VCaP (cell line): ENCODE data around the gene EPB41L1.

ENCODE experiments used
- H3K27ac ChIP-seq: fragments of 450-650 bp; 2 replicates; pipeline ENCODE4 v1.5.1; 2017
- CTCF ChIP-seq: fragments of 450-650 bp; conservative IDR thresholded peaks from 2 replicates; pipeline ENCODE4 v1.5.1; 2017; ENCODE audit warnings: mild to moderate bottlenecking, moderate library complexity

Gene EPB41L1

GRCh38 chr20:36126836-36127527, 27.6 kb upstream of the EPB41L1 start:
- no peak for TF ChIP-seq CTCF
- no peak overlapping the region for H3K27ac ChIP-seq

GRCh38 chr20:36128463-36129159, 25.9 kb upstream of the EPB41L1 start:
- no peak for TF ChIP-seq CTCF
- no peak overlapping the region for H3K27ac ChIP-seq

- TF ChIP-seq CTCF, result no peak
- no peak overlapping the region for H3K27ac ChIP-seq
These were observed 25.4 kb upstream of the EPB41L1 start for GRCh38 chr20:36129160-36129543.

GRCh38 chr20:36130390-36130789, 24.1 kb upstream of the EPB41L1 start:
- no peak for TF ChIP-seq CTCF

GRCh38 chr20:36132802-36133211, 21.7 kb upstream of the EPB41L1 start:
- H3K27ac ChIP-seq, result no peak overlapping the region
- no peak for TF ChIP-seq CTCF

More at GRCh38 chr20:36130390-36130789, 24.1 kb upstream of the EPB41L1 start:
- no peak overlapping the region for H3K27ac ChIP-seq

- H3K27ac ChIP-seq, result no peak overlapping the region
- no peak for TF ChIP-seq CTCF
These were observed 20.7 kb upstream of the EPB41L1 start for GRCh38 chr20:36133821-36134220.

GRCh38 chr20:36135159-36135558, 19.4 kb upstream of the EPB41L1 start:
- no peak for TF ChIP-seq CTCF
- H3K27ac ChIP-seq, result no peak overlapping the region
